ENCODE results near the gene IDH3B.

IDH3B gene

DNA sequence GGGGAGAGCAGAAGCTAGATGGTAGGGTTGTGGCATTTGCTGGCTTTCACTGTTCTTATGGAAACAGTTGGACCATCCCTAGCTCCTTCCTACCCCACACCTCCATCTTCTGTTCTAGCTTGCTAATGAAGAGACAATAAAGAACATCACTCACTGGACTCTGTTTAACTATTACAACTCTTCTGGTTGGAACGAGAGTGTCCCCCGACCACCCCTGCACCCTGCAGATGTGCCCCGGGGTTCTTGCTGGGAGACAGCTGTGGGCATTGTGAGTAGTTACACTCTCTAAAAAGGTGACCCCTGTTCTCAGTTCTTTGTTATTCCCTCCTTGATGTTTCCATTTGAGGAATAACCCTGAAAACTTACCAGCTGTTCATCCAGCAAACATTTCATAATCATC, 51.9 kb downstream of the IDH3B start:
- DNase-seq, result no peak

DNA sequence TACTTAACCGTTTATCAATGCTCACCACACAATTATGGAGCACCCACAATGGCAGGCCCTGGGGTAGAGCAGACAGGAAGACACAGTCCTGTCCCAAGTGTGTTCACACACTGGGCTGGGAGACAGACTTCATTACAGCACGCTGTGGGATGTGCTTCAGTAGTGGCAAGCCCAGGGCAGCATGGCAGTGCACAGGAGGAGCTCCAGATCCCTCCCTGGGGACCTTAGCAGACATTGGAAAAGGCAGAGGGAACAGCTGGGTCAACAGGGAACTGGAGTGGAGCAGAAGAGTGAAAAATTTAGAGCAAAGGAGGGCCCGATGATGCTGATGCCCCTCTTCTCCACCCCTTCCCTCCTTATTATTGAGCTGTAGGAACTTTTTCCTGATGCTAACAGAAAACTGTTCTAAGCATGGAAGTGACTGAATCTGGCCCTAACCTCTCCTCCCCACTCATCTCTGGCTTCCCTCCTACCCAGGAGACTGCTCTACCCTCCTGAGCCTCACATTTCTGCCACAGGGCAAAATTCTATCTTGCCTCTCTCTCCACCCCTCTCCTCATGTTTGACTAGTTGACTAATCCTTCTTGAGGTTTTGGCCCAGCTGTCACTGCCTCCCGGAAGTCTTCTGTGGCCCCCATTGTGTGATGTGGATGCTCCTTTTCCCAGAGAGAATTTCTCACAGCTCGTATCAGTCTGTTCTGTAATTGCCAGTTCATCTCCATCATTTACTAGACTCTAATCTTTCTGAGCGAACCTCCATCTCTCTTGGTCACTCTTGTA, 52.9 kb downstream of the IDH3B start:
- DNase-seq, result no peak

DNA sequence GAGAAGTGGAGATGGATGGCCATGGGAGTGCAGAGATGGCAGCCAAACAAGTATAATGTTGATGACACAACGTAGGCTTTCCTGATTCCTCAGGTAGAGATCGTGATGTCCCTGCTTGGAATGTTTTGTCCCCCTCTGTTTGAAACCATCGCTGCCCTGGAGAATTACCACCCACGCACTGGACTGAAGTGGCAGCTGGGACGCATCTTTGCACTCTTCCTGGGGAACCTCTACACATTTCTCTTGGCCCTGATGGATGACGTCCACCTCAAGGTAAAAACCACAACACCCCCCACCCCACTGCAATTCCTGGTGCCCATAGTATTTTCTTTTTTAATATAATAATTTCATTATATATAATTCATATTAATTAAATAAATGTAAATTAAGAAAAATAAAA, 53.7 kb downstream of the IDH3B start:
- no peak for DNase-seq
